H9 (cell line): ENCODE results near the gene FYTTD1. TPM values are rescaled to one million over a fixed set of nuclear protein-coding genes. Genes with fewer than 3 reads are reported as not detected.

Experiments used
- DNase-seq: peaks from one replicate; pipeline ENCODE4 v3.0.0-alpha.2; 2017
- H2AFZ ChIP-seq: one replicate; pipeline ENCODE4 v1.6.1; 2013; ENCODE audit warnings: mild to moderate bottlenecking, low read length, control low read depth, moderate library complexity
- H2AK5ac ChIP-seq: 2 replicates; pipeline ENCODE4 v1.6.1; 2013; ENCODE audit warnings: low read length, control low read depth, mixed read lengths; ENCODE audit not compliant: insufficient read length
- H2BK120ac ChIP-seq: one replicate; pipeline ENCODE4 v1.6.1; 2013; ENCODE audit warnings: low read depth, mild to moderate bottlenecking, low read length, control low read depth, inconsistent platforms; ENCODE audit not compliant: poor library complexity, severe bottlenecking
- H2BK12ac ChIP-seq: 2 replicates; pipeline ENCODE4 v1.6.1; 2013; ENCODE audit warnings: low read length, control low read depth, mixed read lengths, low read depth; ENCODE audit not compliant: insufficient read length
- H2BK15ac ChIP-seq: 2 replicates; pipeline ENCODE4 v1.6.1; 2013; ENCODE audit warnings: low read depth, low read length, control low read depth
- H2BK20ac ChIP-seq: one replicate; pipeline ENCODE4 v1.6.1; 2013; ENCODE audit warnings: low read depth, mild to moderate bottlenecking, low read length, control low read depth, inconsistent platforms; ENCODE audit not compliant: poor library complexity, severe bottlenecking
- H2BK5ac ChIP-seq: 2 replicates; pipeline ENCODE4 v1.6.1; 2013; ENCODE audit warnings: low read length, control low read depth, mixed read lengths; ENCODE audit not compliant: insufficient read length
- H3K14ac ChIP-seq: 2 replicates; pipeline ENCODE4 v1.6.1; 2013; ENCODE audit warnings: low read length, control low read depth; ENCODE audit not compliant: insufficient read depth
- H3K18ac ChIP-seq: 2 replicates; pipeline ENCODE4 v1.6.1; 2013; ENCODE audit warnings: low read depth, mild to moderate bottlenecking, mixed read lengths, low read length, control low read depth; ENCODE audit not compliant: insufficient read length
- H3K23ac ChIP-seq: 2 replicates; pipeline ENCODE4 v1.6.1; 2013; ENCODE audit warnings: low read length, control low read depth, mixed read lengths, low read depth; ENCODE audit not compliant: insufficient read length
- H3K23me2 ChIP-seq: 2 replicates; pipeline ENCODE4 v1.6.1; 2013; ENCODE audit warnings: low read depth, mild to moderate bottlenecking, mixed read lengths, low read length, control low read depth; ENCODE audit not compliant: insufficient read length, poor library complexity, severe bottlenecking
- H3K27ac ChIP-seq: 2 replicates; pipeline ENCODE4 v1.5.1; 2013; ENCODE audit warnings: low read length, control low read depth, mixed read lengths, low read depth; ENCODE audit not compliant: insufficient read length
- H3K27me3 ChIP-seq: 2 replicates; pipeline ENCODE4 v1.6.1; 2013; ENCODE audit warnings: low read length, control low read depth, inconsistent platforms; ENCODE audit not compliant: insufficient read depth
- H3K4ac ChIP-seq: 2 replicates; pipeline ENCODE4 v1.6.1; 2013; ENCODE audit warnings: low read depth, mild to moderate bottlenecking, control low read depth, inconsistent platforms, low read length, moderate library complexity
- H3K4me1 ChIP-seq: 2 replicates; pipeline ENCODE4 v1.6.1; 2013; ENCODE audit warnings: low read length, control low read depth, inconsistent platforms; ENCODE audit not compliant: insufficient read depth
- H3K4me2 ChIP-seq: 2 replicates; pipeline ENCODE4 v1.6.1; 2013; ENCODE audit warnings: low read length, control low read depth, mixed read lengths; ENCODE audit not compliant: insufficient read length, insufficient read depth
- H3K56ac ChIP-seq: 2 replicates; pipeline ENCODE4 v1.6.1; 2013; ENCODE audit warnings: low read depth, mild to moderate bottlenecking, mixed read lengths, low read length, control low read depth; ENCODE audit not compliant: insufficient read length
- H3K79me1 ChIP-seq: 2 replicates; pipeline ENCODE4 v1.6.1; 2013; ENCODE audit warnings: low read depth, mild to moderate bottlenecking, moderate library complexity, low read length, control low read depth, inconsistent platforms; ENCODE audit not compliant: insufficient read depth, poor library complexity, severe bottlenecking
- H3K79me2 ChIP-seq: 2 replicates; pipeline ENCODE4 v1.6.1; 2013; ENCODE audit warnings: low read length, control low read depth, inconsistent platforms; ENCODE audit not compliant: insufficient read depth
- H3K9ac ChIP-seq: 2 replicates; pipeline ENCODE4 v1.6.1; 2013; ENCODE audit warnings: low read length, control low read depth, mixed read lengths; ENCODE audit not compliant: insufficient read length; ENCODE audit errors: extremely low read depth
- H3K9me3 ChIP-seq: one replicate; pipeline ENCODE4 v1.6.1; 2013; ENCODE audit warnings: low read depth, low read length, inconsistent platforms; ENCODE audit not compliant: control insufficient read depth
- H3T11ph ChIP-seq: one replicate; pipeline ENCODE4 v1.6.1; 2013; ENCODE audit warnings: mild to moderate bottlenecking, low read length, control low read depth, inconsistent platforms
- H4K20me1 ChIP-seq: one replicate; pipeline ENCODE4 v1.6.1; 2013; ENCODE audit not compliant: control insufficient read depth, insufficient read length, insufficient read depth
- H4K5ac ChIP-seq: 2 replicates; pipeline ENCODE4 v1.6.1; 2013; ENCODE audit warnings: low read depth, mild to moderate bottlenecking, mixed read lengths, low read length, control low read depth; ENCODE audit not compliant: insufficient read length
- H4K8ac ChIP-seq: replicated peaks from 2 replicates; pipeline ENCODE4 v1.6.1; 2013; ENCODE audit warnings: low read length, control low read depth, mixed read lengths, low read depth; ENCODE audit not compliant: insufficient read length
- H4K91ac ChIP-seq: 2 replicates; pipeline ENCODE4 v1.6.1; 2013; ENCODE audit warnings: low read depth, mild to moderate bottlenecking, moderate library complexity, mixed read lengths, low read length, control low read depth; ENCODE audit not compliant: insufficient read length
- H3K27ac Mint-ChIP-seq, 3 experiments: 2 replicates in 2 of 3; 3 replicates in 1 of 3; pipeline ENCODE4 v1.8.0; 2020 to 2021; ENCODE audit warnings: mixed read lengths in 3 of 3, mild to moderate bottlenecking in 1 of 3, moderate library complexity in 1 of 3
- H3K27me3 Mint-ChIP-seq: 2 replicates; pipeline ENCODE4 v1.8.0; 2021; ENCODE audit warnings: low read depth, mild to moderate bottlenecking, moderate library complexity, mixed read lengths
- H3K36me3 Mint-ChIP-seq, 3 experiments: 2 replicates in 2 of 3; 3 replicates in 1 of 3; pipeline ENCODE4 v1.8.0; 2020 to 2021; ENCODE audit warnings: low read depth in 3 of 3, mixed read lengths in 3 of 3; ENCODE audit not compliant: insufficient read depth in 1 of 3
- H3K4me1 Mint-ChIP-seq, 2 experiments: 2 replicates each; pipeline ENCODE4 v1.8.0; 2020; ENCODE audit warnings: mixed read lengths in 2 of 2
- H3K4me3 Mint-ChIP-seq, 2 experiments: 2 replicates in 1 of 2; 3 replicates in 1 of 2; pipeline ENCODE4 v1.8.0; 2020 to 2021; ENCODE audit warnings: mild to moderate bottlenecking in 2 of 2, mixed read lengths in 2 of 2, moderate library complexity in 1 of 2
- H3K9me3 Mint-ChIP-seq, 2 experiments: 2 replicates in 1 of 2; 3 replicates in 1 of 2; pipeline ENCODE4 v1.8.0; 2020; ENCODE audit warnings: mild to moderate bottlenecking in 2 of 2, mixed read lengths in 2 of 2, moderate library complexity in 1 of 2
- WGBS: extraction: QIAGEN DNeasy Blood & Tissue Kit; methylation state at CpG from one replicate; pipeline ENCODE4 v1.1.7; 2013; ENCODE audit warnings: missing lambda C conversion rate, low lambda C conversion rate, mixed read lengths; ENCODE audit not compliant: insufficient read length; ENCODE audit errors: extremely low coverage; 5-methylcytosine and 5-hydroxymethylcytosine counted together
- total RNA-seq: library from RNA; stranded (reverse); gene quantifications from 2 replicates; pipeline ENCODE4 v1.2.1, GENCODE V29; 2021
- TF ChIP-seq, protein P1 (sequence below): fragments of 200-600 bp; sonication (generic); conservative IDR thresholded peaks from 3 replicates; pipeline ENCODE4 v1.8.0; 2021; ENCODE audit warnings: antibody characterized with exemption, mild to moderate bottlenecking

Gene FYTTD1
- total RNA-seq, 1 experiment from 2014 or later = 19.4 TPM

DNA sequence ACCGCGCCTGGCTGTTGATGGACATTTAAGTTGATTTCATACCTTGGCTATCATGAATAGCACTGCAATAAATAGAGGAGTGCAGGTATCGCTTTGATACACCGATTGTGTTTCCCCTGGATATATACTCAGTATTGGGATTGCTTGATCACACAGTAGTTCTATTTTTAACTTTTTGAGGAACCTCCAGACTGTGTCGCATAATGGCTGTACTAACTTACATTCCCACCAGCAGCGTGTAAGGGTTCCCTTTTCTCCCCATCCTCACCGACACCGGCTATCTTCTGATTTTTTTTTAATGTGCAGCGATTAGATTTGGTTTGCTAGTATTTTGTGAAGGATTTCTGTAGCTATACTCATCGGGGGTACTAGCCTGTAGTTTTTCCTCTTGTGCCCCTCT is 29.0 kb upstream of the FYTTD1 start:
- Mint-ChIP-seq H3K4me3 (no peak overlapping the region; a peak in 1 of 5 replicates), H3K9me3 (peaks cover 9 to 16% of the 10 kb centered on the region in 2 experiments)
- no CpG with 5 or more reads among the region's 10 CpGs for WGBS

More for the DNA sequence above, 29.0 kb upstream of the FYTTD1 start:
- H2BK5ac ChIP-seq = no peak overlapping the region
- H4K91ac ChIP-seq = no peak overlapping the region
- no peak overlapping the region for H4K8ac ChIP-seq
- H3K18ac ChIP-seq = no peak overlapping the region
- H2BK120ac ChIP-seq = no peak overlapping the region
- H3K79me1 ChIP-seq = no peaks in the 10 kb centered on the region
- Mint-ChIP-seq H3K36me3 (peaks cover 16 to 28% (median 25%) of the 10 kb centered on the region in 3 experiments), H3K27ac (no peak overlapping the region), H3K27me3 (no peaks in the 10 kb centered on the region), H3K4me1 (peaks cover 3 to 4% of the 10 kb centered on the region in 2 experiments)
- no peak overlapping the region for H3K23ac ChIP-seq
- no peak overlapping the region for H3K27ac ChIP-seq
- no peak overlapping the region for H3K9ac ChIP-seq
- no peak overlapping the region for H2BK20ac ChIP-seq
- peaks cover 2% of the 10 kb centered on the region; the same call in 1 of the 2 replicates for H3K79me2 ChIP-seq
- H3K14ac ChIP-seq = no peak overlapping the region
- H3K4me2 ChIP-seq = no peak overlapping the region
- no peak overlapping the region for H4K5ac ChIP-seq
- H3K27me3 ChIP-seq = no peaks in the 10 kb centered on the region
- H3T11ph ChIP-seq = no peak overlapping the region
- H3K56ac ChIP-seq = no peak overlapping the region
- H3K9me3 ChIP-seq = no peaks in the 10 kb centered on the region
- H2AFZ ChIP-seq = no peak overlapping the region
- H2AK5ac ChIP-seq = no peak overlapping the region
- H3K4ac ChIP-seq = no peak overlapping the region
- H3K23me2 ChIP-seq = no peaks in the 10 kb centered on the region
- no peak for DNase-seq
- TF ChIP-seq, protein P1, sequence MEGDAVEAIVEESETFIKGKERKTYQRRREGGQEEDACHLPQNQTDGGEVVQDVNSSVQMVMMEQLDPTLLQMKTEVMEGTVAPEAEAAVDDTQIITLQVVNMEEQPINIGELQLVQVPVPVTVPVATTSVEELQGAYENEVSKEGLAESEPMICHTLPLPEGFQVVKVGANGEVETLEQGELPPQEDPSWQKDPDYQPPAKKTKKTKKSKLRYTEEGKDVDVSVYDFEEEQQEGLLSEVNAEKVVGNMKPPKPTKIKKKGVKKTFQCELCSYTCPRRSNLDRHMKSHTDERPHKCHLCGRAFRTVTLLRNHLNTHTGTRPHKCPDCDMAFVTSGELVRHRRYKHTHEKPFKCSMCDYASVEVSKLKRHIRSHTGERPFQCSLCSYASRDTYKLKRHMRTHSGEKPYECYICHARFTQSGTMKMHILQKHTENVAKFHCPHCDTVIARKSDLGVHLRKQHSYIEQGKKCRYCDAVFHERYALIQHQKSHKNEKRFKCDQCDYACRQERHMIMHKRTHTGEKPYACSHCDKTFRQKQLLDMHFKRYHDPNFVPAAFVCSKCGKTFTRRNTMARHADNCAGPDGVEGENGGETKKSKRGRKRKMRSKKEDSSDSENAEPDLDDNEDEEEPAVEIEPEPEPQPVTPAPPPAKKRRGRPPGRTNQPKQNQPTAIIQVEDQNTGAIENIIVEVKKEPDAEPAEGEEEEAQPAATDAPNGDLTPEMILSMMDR = no peak
- H2BK12ac ChIP-seq = no peak overlapping the region
- no peaks in the 10 kb centered on the region for H4K20me1 ChIP-seq
- no peak overlapping the region for H2BK15ac ChIP-seq
- no peaks in the 10 kb centered on the region; the same call in 1 of the 2 replicates for H3K4me1 ChIP-seq
